NCI-H2029 (cell line): Measurements from ENCODE around the gene RXRA.

Source experiments
- DNase-seq: peaks from one replicate; lab custom pipeline; 2025; lab: John Stamatoyannopoulos, UW

The RXRA gene

GRCh38 chr9:134325813-134326723, at the start of gene RXRA:
Gene RXRA, plus strand, starts transcription at chr9:134326455. Its CDS starts 177 bp downstream, at chr9:134326632.
- peak; percentile 47 for DNase-seq

- DNase-seq: no peak
Measured at GRCh38 chr9:134278286-134278685, 48.0 kb upstream of the RXRA start.

- DNase-seq: no peak
Measured at GRCh38 chr9:134278974-134279640, 47.1 kb upstream of the RXRA start.

- no peak for DNase-seq
Measured at GRCh38 chr9:134282138-134282650, 44.1 kb upstream of the RXRA start.

GRCh38 chr9:134283111-134283515, 43.1 kb upstream of the RXRA start:
- peak; percentile 66 for DNase-seq

GRCh38 chr9:134283692-134284265, 42.5 kb upstream of the RXRA start:
- DNase-seq: no peak

- DNase-seq: no peak
Measured at GRCh38 chr9:134284273-134284672, 42.0 kb upstream of the RXRA start.

- DNase-seq: no peak
Measured at GRCh38 chr9:134284741-134285140, 41.5 kb upstream of the RXRA start.

- no peak for DNase-seq
Measured at GRCh38 chr9:134285215-134285845, 40.9 kb upstream of the RXRA start.

GRCh38 chr9:134286471-134287245, 39.6 kb upstream of the RXRA start:
- DNase-seq: no peak

GRCh38 chr9:134287591-134288491, 38.4 kb upstream of the RXRA start:
- DNase-seq: no peak

GRCh38 chr9:134288746-134289145, 37.5 kb upstream of the RXRA start:
- no peak for DNase-seq

- no peak for DNase-seq
Measured at GRCh38 chr9:134289241-134289875, 36.9 kb upstream of the RXRA start.

- no peak for DNase-seq
Measured at GRCh38 chr9:134290603-134291451, 35.4 kb upstream of the RXRA start.

GRCh38 chr9:134291452-134291881, 34.8 kb upstream of the RXRA start:
- DNase-seq: no peak

GRCh38 chr9:134291961-134292871, 34.0 kb upstream of the RXRA start:
- DNase-seq: no peak

- no peak for DNase-seq
Measured at GRCh38 chr9:134293031-134293521, 33.2 kb upstream of the RXRA start.
